Measurements from ENCODE around the gene IP6K3. TPM values are rescaled to one million over a fixed set of nuclear protein-coding genes. Genes with fewer than 3 reads are reported as not detected.
A peak's percentile ranks its signal among the peaks of the same experiment; 100 is the strongest.

Gene IP6K3
- total RNA-seq, 4 donors from 2014 or later: 0.88 to 5.8 (median 1.6) TPM

- peak in 2 of 3 donors; percentile 39 to 73 for DNase-seq
- no peak for TF ChIP-seq POLR2A (IDR thresholded peaks at IDR 0.05)
- TF ChIP-seq, protein P1, sequence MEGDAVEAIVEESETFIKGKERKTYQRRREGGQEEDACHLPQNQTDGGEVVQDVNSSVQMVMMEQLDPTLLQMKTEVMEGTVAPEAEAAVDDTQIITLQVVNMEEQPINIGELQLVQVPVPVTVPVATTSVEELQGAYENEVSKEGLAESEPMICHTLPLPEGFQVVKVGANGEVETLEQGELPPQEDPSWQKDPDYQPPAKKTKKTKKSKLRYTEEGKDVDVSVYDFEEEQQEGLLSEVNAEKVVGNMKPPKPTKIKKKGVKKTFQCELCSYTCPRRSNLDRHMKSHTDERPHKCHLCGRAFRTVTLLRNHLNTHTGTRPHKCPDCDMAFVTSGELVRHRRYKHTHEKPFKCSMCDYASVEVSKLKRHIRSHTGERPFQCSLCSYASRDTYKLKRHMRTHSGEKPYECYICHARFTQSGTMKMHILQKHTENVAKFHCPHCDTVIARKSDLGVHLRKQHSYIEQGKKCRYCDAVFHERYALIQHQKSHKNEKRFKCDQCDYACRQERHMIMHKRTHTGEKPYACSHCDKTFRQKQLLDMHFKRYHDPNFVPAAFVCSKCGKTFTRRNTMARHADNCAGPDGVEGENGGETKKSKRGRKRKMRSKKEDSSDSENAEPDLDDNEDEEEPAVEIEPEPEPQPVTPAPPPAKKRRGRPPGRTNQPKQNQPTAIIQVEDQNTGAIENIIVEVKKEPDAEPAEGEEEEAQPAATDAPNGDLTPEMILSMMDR (IDR thresholded peaks at IDR 0.05): peak in 4 of 6 experiments; percentile 42 to 71 (median 64)
- peaks cover 0 to 5% (median 0%) of the 10 kb centered on the region in 4 donors for H3K4me1 ChIP-seq
- no peaks in the 10 kb centered on the region for H3K27me3 ChIP-seq
- H3K36me3 ChIP-seq: peaks cover 0 to 15% (median 0%) of the 10 kb centered on the region in 3 donors
- H3K4me3 ChIP-seq: no peak overlapping the region
- no peak overlapping the region for H3K27ac ChIP-seq
- no peaks in the 10 kb centered on the region for H3K9me3 ChIP-seq
These were observed 44.2 kb downstream of the IP6K3 start for GRCh38 chr6:33702345-33702977.

DNA sequence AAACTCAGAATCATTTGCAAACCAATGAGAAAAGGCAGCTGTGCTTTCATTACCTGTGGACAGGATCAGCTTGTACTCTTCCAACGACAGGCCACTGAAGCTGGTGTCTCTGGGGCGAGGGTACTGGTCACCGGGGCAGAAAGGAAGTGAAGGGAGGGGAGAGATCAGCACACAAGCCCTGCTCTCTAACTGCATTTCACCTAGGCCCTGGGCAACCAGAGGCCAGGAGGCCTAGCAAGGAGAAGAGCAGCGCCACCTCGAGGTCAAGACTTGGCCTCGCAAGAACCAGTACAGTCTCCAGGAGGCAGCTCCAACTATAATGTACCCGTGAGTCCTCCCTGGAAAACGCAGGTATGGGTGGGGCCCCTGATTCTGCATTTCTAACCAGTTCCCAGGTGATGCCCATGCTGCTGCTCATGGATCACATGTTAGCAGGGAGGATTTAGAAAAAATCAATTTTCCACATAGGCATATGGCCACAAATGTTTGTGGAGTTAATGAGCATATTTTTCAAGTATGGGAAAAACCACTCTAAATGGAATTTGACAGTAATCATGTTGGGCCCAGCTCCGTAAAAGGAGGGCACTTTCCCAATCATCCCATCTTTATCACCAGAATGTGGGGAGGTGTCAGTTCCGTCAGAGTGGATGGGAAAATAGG is 46.2 kb downstream of the IP6K3 start:
- no peaks in the 10 kb centered on the region for H3K9me3 ChIP-seq
- DNase-seq: peak; percentile 76 to 90 (median 83)
- H3K4me1 ChIP-seq: peaks cover 0 to 17% (median 6%) of the 10 kb centered on the region in 4 donors
- no peak overlapping the region for H3K4me3 ChIP-seq
- TF ChIP-seq, protein P1 (IDR thresholded peaks at IDR 0.05): peak; percentile 54 to 77 (median 72)
- no peak for TF ChIP-seq POLR2A (IDR thresholded peaks at IDR 0.05)
- H3K27ac ChIP-seq: no peak overlapping the region
- peaks cover 0 to 28% (median 0%) of the 10 kb centered on the region in 3 donors for H3K36me3 ChIP-seq
- no peaks in the 10 kb centered on the region for H3K27me3 ChIP-seq

DNA sequence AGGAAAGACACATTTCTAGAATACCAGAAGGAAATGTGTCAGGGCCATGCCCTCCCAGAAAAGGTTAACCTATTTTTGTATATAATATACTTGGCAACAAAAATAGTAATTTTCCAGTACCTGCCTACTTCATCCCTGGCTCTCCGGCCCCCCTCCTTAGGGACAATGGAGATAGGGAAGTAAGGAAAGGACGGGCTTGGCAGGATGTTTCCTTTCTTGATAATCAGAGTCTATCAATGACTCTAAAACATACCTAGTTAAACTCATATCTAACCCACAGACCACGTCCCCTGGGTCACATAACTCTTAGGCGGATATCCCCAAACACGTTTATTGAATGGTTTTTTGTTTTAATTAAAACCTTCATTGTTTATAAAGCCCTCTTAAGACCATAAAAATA is 47.0 kb downstream of the IP6K3 start:
- Histone ChIP-seq H3K27ac (no peak overlapping the region), H3K27me3 (no peaks in the 10 kb centered on the region), H3K4me1 (peaks cover 0 to 24% (median 6%) of the 10 kb centered on the region in 4 donors), H3K9me3 (no peaks in the 10 kb centered on the region), H3K36me3 (peaks cover 0 to 29% (median 0%) of the 10 kb centered on the region in 3 donors), H3K4me3 (no peak overlapping the region)
- TF ChIP-seq, protein P1 (IDR thresholded peaks at IDR 0.05): no peak
- TF ChIP-seq POLR2A (IDR thresholded peaks at IDR 0.05): no peak
- DNase-seq: no peak

DNA sequence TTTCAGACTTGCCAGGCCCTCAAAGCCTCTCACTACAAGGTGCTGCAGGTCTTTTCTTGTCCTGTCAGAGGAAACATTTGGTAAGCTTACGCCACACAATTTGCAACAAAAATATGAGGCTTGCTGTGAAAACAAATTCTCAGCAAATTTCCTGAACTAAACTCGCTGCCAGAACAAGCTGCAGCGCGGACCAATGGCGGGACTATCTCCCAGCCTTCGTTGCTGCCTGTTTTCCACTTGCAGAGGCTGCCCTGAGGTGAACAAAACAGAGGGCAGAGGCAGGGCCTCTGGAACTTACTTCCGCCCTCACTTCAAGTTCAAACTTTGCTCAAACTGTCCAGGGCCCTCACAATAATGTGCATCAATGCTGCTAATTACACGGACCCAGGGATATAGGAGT is 47.6 kb downstream of the IP6K3 start:
- TF ChIP-seq, protein P1 (IDR thresholded peaks at IDR 0.05): no peak
- no peak for TF ChIP-seq POLR2A (IDR thresholded peaks at IDR 0.05)
- Histone ChIP-seq H3K27ac (no peak overlapping the region), H3K9me3 (no peaks in the 10 kb centered on the region), H3K4me1 (peaks cover 0 to 28% (median 6%) of the 10 kb centered on the region in 4 donors), H3K36me3 (peaks cover 0 to 29% (median 0%) of the 10 kb centered on the region in 3 donors), H3K4me3 (no peak overlapping the region), H3K27me3 (no peaks in the 10 kb centered on the region)
- no peak for DNase-seq

DNA sequence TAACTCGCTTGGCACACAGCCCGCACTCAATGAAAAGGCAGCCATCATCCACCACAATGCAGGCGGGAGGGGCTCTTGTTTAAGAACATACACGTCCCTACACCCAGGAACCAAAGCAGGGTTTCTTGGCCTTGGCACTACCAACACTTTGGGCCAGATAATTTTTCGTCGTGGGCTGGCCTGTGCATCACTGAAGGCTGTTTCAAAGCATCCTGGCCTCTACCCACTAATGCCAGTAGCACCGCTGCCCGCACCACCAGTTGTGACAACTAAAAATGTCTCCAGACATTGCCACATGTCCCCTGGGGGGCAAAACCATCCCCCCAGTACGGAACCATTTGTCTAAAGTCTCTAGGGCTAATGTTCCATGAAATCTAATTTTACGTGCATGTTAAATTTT is 48.2 kb downstream of the IP6K3 start:
- peaks cover 0 to 32% (median 8%) of the 10 kb centered on the region in 4 donors for H3K4me1 ChIP-seq
- no peak overlapping the region for H3K27ac ChIP-seq
- TF ChIP-seq, protein P1 (IDR thresholded peaks at IDR 0.05): no peak
- no peak for TF ChIP-seq POLR2A (IDR thresholded peaks at IDR 0.05)
- peaks cover 0 to 33% (median 0%) of the 10 kb centered on the region in 3 donors for H3K36me3 ChIP-seq
- H3K27me3 ChIP-seq: no peaks in the 10 kb centered on the region
- no peak overlapping the region for H3K4me3 ChIP-seq
- DNase-seq: no peak
- no peaks in the 10 kb centered on the region for H3K9me3 ChIP-seq
